HuH-7.5 (cell line): ENCODE results near the gene SBNO2.

Experiments used
- DNase-seq: peaks from one replicate; pipeline ENCODE4 v3.0.0; 2011; ENCODE audit warnings: low spot score

Gene SBNO2

DNA sequence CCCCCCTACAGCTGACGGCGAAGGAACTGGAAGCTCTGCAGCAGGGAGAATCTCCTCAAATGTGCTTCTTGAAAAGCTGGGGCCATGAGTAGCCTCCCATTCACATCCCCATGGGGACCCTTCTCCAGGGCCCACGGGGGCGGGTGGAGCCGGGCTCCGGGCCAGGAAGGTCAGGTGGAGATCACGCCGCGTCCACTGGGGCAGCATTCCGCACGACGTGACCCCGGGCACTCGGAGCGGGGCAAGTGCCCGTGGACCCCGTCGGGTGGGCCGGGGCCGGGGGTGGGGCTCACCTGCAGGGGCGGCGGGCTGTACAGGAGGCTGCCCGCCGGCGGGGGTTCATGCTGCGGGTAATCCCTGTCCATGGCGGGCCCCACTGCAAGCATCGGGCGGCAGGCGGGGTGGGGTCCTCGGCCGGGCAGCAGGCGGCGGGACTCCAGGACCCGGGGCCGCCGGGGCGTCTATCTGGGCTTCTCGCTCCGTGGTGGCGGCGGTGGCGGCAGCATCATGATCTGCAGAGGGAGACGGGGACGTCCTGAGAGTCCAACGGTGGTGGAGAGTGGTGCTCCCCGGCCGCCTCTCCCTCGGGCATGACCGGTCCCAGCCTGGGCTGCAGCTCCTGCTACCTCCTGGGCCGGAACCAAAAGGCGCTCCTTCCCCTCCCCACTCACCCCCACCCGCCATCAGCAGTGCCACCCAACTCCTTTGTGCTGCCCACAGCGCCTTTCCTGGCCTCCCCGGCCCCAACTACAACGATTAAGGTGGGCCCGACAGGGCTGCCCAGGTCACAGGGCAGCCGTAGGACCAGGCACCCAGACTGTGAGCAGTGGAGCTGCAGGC, 20.0 kb downstream of the SBNO2 start:
- DNase-seq = no peak

DNA sequence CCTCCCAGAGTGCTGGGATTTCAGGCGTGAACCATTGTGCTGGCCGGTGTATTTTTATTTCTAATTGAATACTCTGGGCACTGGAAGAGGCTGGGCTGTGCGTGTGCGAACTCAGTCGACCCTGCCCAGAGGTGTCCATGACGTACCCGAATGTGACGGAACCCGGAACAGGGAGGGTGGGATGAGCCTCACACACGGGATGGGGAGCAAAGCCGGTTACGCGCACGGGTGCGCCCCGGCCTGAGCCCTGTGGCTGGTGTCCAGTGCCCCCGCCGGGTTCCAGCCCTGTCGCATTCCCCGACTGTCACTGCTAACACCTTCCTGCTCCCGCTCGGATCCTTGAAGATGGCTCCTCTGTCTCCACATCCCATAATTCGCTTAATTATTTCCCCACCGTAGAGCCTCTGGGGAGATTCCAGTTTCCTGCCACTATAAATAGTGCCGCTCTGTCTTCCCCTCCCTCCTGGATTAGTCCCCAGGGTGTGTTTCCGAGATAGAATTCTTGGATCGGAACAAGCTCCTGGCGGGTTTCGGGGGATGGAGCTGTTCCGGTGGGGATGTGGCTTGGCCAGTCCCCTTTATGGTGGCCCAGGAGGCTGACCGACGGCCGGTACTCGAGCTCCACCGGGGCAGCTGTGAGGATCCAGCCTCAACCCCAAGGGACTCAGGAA, 22.0 kb downstream of the SBNO2 start:
- DNase-seq = no peak

GRCh38 chr19:1151037-1151724, 22.9 kb downstream of the SBNO2 start:
- DNase-seq = no peak

GRCh38 chr19:1150333-1151036, 23.6 kb downstream of the SBNO2 start:
- DNase-seq = no peak

- DNase-seq = no peak
Observed at GRCh38 chr19:1149259-1150045, 24.6 kb downstream of the SBNO2 start.

GRCh38 chr19:1147934-1148549, 26.0 kb downstream of the SBNO2 start:
- no peak for DNase-seq

DNA sequence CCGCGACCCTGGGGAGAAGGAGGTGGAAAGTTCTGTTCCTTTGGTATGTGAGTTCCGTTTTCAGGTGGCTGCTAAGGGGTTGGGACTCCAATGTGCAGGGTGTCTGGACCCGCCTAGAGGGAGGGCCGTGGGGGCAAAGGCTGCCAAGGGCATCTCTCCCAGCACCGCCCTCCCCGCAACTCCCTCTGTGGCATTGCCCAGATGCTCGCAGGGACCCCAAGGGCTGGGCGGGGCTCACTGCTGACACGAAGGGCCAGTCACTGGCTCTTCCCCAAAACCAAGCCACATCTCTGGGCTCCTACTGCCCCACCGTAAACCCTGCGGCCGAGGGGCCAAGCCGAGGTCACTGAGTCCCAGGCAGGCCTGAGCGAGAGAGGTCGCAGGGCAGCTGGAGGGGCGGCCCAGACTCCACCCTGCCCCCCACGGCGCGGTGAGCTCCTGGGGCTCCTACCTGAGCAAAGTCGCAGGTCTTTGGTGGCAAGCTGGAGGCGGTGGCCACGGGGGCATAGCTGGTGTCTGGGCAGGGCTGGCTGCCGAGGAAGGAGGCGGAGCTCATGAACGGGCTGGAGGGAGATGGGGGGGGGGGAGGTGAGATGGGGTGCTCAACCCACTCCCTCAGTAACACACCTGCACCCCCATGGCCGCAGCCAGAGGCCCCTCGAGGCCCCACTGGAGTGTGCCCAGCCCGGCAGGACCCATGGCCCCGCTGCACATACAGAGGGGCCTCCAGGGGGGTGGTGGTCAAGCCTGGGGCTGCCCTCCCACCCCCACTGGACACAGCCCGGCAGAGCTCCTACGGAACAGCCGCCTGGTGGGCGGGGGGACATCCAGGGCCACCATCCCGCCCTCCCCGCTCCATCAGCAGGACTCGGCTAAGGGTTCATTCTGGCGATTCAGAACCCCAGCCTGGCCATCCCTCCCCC, 26.9 kb downstream of the SBNO2 start:
- no peak for DNase-seq

DNA sequence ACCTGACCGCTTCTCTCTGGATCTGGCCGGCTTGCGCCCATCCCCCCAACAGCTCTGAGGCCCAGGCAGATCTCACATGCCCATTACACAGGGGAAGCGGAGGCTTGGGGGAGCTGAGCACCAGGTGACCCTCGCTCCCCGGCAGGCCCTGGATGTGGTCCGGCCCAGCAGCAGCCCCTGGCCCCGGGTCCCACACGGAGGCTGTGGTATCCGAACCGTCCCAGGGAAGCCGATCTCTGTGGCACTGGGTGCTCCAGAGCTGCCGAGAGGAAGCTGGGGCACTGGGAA, 27.7 kb downstream of the SBNO2 start:
- DNase-seq = no peak

DNA sequence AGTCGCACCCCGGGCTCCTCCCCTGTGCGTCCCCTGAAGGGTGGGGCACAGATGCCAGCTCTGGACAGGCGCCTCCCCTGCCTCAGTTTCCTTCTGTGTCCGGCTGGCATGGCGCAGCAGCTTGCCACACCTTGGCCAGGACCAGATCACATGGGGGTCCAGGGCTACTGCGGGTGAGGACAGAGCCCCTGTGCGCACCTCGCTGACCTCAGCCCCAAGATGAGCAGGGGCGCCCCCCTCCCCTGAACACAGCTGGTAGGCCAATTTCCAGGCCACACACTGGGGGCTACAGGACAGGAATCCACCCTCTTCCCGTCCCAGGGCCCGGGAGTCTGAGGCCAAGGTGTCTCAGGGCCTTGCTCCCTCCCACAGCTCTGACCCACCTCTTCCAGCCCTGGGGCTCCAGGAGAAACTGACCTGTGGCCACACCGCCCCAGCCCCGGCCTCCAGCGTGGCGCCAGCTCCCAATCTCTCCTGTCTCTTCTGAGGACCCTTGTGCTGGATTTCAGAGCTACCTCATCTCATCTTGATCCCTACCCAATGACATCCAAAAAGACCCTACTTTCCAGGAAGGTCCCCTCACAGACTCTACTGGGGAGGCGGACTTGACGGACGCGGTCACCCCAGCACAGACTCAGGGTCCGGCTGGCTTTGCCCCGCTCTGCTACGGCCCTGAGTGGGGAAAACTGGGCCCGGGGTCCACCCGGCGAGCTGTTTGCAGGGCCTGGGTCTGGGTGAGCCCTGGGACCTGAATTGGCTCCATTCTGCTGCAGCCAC, 28.2 kb downstream of the SBNO2 start:
- DNase-seq = no peak

DNA sequence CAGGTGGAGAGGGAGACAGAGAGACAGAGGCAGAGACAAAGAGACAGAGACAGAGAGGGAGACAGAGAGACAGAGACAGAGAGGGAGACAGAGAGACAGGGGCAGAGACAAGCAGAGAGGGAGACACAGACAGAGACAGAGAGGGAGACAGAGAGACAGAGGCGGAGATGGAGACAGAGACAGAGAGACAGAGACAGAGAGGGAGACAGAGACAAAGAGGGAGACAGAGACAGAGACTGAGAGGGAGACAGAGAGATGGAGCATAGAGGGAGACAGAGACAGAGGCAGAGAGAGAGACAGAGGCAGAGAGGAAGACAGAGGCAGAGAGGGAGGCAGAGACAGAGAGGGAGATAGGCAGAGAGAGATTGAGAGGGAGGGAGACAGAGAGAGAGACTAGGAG, 29.3 kb downstream of the SBNO2 start:
- DNase-seq = no peak

DNA sequence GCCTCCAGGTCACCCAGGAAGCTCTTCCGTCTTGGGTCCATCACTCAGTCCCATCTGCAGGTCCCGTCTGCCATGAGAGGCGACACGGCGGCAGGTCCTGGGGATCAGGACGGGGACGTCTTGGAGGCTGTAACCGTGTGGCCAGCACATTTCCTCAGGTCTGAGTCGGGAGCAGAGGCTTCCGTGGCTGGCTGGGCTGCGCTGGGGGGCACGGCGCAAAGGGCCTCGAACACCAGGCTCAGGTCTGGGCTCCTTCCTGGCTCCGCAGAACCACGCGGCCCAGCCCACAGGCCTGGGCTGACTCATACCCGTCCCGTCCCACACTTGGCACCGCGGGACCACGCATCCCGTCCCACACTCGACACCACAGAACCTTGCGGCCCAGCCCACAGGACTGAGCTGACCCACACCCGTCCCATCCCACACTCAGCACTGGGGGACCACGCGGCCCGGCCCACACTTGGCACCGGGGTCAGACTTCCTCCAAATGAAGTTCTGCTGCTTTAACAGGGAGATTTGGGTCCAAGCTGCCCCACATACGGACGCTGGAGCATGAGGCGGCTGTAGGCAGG, 30.2 kb downstream of the SBNO2 start:
- no peak for DNase-seq

DNA sequence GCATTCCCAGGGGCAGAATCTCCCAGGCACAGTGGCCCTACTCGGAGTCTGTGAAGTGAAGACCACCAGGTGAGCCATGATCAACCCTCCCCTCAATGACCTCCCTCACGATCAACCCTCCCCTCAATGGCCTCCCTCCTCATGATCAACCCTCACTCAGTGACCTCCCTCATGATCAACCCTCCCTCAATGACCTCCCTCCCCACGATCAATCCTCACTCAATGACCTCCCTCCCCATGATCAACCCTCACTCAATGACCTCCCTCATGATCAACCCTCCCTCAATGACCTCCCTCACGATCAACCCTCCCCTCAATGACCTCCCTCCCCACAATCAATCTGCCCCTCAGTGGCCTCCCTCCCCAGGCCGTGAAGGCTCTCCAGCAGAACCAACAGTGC, 32.1 kb downstream of the SBNO2 start:
- no peak for DNase-seq

GRCh38 chr19:1140272-1141027, 33.6 kb downstream of the SBNO2 start:
- DNase-seq = no peak

DNA sequence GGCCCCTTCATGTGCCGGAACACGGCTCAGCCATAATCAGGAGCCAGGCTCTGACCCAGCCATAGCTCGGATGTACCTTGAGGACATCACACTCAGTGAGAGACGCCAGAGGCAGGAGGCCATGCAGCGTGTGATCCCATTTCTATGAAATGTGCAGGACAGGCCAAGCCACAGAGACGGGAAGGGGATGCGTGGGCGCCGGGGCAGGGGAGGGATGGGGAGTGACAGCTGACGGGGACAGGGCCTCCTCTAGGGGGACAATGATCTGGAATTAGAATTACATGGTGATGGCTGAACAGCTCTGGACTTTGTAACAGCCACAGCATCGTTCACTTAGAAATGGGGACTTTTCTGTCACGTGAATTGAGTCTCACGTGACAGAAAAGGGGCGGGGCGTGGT, 34.9 kb downstream of the SBNO2 start:
- no peak for DNase-seq

- DNase-seq = no peak
Observed at GRCh38 chr19:1138121-1138520, 35.9 kb downstream of the SBNO2 start.

DNA sequence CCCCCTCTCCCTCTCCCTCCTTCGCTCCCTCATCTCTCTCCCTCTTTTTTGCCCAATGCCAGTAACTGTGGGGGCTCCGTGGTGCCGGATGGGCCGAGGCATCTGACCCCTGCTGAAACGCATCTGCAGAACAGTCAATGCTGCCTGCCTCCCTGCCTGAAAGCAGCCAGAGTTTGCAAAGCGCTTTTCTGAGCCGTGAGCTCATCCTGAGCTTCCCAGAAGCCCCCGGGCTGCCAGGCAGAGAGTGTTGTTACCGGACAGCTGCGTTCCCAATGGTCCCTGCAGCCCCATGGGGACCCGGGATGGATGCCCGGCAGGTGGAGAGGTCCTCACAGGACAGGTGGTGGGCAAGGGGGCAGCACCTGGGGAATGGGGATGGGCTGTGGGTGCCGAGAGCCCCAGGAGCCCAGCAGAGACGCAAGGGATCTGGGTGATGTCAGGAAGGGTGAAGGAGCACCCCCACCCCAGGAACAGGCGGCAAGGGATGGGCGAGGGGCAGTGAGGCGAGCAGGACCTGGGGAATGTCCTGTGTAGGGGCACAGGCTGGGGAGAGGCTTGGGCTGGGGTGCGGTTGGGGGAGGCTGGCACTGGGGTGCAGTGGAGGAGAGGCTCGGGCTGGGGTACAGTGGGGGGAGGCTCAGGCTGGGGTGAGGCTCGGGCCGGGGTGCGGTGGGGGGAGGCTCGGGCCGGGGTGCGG, 37.3 kb downstream of the SBNO2 start:
- DNase-seq = no peak

GRCh38 chr19:1136201-1136600, 37.9 kb downstream of the SBNO2 start:
- no peak for DNase-seq

GRCh38 chr19:1135454-1135853, 38.6 kb downstream of the SBNO2 start:
- no peak for DNase-seq
